ENCODE results near the gene VTI1A. TPM values are rescaled to one million over a fixed set of nuclear protein-coding genes. Genes with fewer than 3 reads are reported as not detected.

VTI1A gene
- total and polyA plus RNA-seq, 2 of the 13 experiments (the other 11 are each of a cell fraction or from before 2014, with no cell fraction given), result 11.7 to 32.7 TPM

DNA sequence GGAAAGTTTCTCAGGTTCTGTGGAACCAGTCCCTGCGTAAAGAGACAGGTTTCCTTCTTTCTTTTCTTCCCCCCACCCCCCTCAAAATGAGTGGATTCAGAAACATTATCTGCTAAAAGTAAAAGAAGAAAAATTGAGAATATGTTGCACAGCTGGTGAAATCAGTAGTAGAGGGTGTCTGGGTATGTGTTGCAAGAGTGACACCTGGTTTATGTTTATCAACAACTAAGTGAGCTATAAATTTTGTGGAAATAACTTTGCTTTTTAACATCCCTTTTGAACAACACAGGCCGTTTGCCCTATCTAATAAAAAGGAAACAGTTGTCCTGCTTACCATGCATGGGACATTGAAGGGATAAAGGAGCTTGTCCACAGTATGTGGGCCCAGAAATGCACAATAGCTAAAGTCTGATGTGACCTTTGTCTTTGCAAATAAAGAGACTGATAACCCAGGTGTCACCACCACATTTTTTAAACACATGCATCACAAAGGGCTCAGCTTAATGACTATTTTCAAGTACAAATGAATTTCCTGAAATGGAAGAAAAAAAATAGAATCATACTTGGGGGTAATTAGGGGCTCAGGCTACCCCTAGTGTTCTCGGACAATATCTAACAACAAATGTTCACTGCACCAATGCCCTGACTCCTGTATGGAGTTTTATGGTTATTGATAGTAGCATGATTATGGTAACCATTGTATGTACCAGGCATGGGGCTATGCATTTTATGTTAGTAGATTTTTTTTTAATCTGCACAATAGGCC lies 281.3 kb downstream of the VTI1A start (continued):
- TF ChIP-seq STAG1 (CRISPR knock-in tag; IDR thresholded peaks at IDR 0.05) (peak; percentile 41), ARID5B (CRISPR knock-in tag; IDR thresholded peaks at IDR 0.05) (peak; percentile 96), KLF16 (CRISPR knock-in tag; IDR thresholded peaks at IDR 0.05) (no peak), TFAP4 (IDR thresholded peaks at IDR 0.05; ENCODE audit: borderline replicate concordance, low read depth) (peak; percentile 44; the same call in 1 of the 2 replicates), U2AF2 (IDR thresholded peaks at IDR 0.05; ENCODE audit: low read depth, low read length) (no peak), ZNF749 (CRISPR knock-in tag; IDR thresholded peaks at IDR 0.05; ENCODE audit: borderline replicate concordance) (0 out of 2 replicates have a peak, but pooled peaks have one; percentile 52), KAT8 (CRISPR knock-in tag; IDR thresholded peaks at IDR 0.05) (peak; percentile 52), BRCA1 (CRISPR knock-in tag; IDR thresholded peaks at IDR 0.05) (no peak), ARID2 (CRISPR knock-in tag; IDR thresholded peaks at IDR 0.05; ENCODE audit: borderline replicate concordance) (peak; percentile 41; the same call in 1 of the 2 replicates), ELF3 (CRISPR knock-in tag; IDR thresholded peaks at IDR 0.05) (peak; percentile 90), CREB1 (IDR thresholded peaks at IDR 0.05) (no peak), CREB1 (CRISPR knock-in tag; IDR thresholded peaks at IDR 0.05) (peak; percentile 81), CBX5 (CRISPR knock-in tag; IDR thresholded peaks at IDR 0.05; ENCODE audit: borderline replicate concordance) (0 out of 2 replicates have a peak, but pooled peaks have one; percentile 28), ZNF354B (CRISPR knock-in tag; IDR thresholded peaks at IDR 0.05) (no peak), ZBTB7B (CRISPR knock-in tag; IDR thresholded peaks at IDR 0.05) (peak; percentile 84; the same call in 1 of the 2 replicates)
- TF ChIP-seq, protein P1, sequence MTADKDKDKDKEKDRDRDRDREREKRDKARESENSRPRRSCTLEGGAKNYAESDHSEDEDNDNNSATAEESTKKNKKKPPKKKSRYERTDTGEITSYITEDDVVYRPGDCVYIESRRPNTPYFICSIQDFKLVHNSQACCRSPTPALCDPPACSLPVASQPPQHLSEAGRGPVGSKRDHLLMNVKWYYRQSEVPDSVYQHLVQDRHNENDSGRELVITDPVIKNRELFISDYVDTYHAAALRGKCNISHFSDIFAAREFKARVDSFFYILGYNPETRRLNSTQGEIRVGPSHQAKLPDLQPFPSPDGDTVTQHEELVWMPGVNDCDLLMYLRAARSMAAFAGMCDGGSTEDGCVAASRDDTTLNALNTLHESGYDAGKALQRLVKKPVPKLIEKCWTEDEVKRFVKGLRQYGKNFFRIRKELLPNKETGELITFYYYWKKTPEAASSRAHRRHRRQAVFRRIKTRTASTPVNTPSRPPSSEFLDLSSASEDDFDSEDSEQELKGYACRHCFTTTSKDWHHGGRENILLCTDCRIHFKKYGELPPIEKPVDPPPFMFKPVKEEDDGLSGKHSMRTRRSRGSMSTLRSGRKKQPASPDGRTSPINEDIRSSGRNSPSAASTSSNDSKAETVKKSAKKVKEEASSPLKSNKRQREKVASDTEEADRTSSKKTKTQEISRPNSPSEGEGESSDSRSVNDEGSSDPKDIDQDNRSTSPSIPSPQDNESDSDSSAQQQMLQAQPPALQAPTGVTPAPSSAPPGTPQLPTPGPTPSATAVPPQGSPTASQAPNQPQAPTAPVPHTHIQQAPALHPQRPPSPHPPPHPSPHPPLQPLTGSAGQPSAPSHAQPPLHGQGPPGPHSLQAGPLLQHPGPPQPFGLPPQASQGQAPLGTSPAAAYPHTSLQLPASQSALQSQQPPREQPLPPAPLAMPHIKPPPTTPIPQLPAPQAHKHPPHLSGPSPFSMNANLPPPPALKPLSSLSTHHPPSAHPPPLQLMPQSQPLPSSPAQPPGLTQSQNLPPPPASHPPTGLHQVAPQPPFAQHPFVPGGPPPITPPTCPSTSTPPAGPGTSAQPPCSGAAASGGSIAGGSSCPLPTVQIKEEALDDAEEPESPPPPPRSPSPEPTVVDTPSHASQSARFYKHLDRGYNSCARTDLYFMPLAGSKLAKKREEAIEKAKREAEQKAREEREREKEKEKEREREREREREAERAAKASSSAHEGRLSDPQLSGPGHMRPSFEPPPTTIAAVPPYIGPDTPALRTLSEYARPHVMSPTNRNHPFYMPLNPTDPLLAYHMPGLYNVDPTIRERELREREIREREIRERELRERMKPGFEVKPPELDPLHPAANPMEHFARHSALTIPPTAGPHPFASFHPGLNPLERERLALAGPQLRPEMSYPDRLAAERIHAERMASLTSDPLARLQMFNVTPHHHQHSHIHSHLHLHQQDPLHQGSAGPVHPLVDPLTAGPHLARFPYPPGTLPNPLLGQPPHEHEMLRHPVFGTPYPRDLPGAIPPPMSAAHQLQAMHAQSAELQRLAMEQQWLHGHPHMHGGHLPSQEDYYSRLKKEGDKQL (CRISPR knock-in tag; IDR thresholded peaks at IDR 0.05; ENCODE audit: low read depth), result peak; percentile 64; the same call in 1 of the 2 replicates
- TF ChIP-seq, protein P2, sequence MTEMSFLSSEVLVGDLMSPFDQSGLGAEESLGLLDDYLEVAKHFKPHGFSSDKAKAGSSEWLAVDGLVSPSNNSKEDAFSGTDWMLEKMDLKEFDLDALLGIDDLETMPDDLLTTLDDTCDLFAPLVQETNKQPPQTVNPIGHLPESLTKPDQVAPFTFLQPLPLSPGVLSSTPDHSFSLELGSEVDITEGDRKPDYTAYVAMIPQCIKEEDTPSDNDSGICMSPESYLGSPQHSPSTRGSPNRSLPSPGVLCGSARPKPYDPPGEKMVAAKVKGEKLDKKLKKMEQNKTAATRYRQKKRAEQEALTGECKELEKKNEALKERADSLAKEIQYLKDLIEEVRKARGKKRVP (CRISPR knock-in tag; IDR thresholded peaks at IDR 0.05), result 0 out of 4 replicates have a peak, but pooled peaks of 1 of the 2 experiments have one; percentile 30

Data from HepG2 (cell line).